OCI-LY1 (cell line): ENCODE data around the gene TBC1D14.

ENCODE experiments used
- CTCF ChIP-seq: fragments of 200-600 bp; sonication (generic), shearing (Covaris generic); IDR thresholded peaks from 2 replicates; pipeline ENCODE4 v1.5.1; 2017; ENCODE audit warnings: mild to moderate bottlenecking, antibody characterized with exemption, low read length, moderate library complexity, mixed read lengths
- EZH2 ChIP-seq: fragments of 200-600 bp; sonication (generic), shearing (Covaris generic); IDR thresholded peaks from 2 replicates; pipeline ENCODE4 v1.8.0; 2017; ENCODE audit warnings: borderline replicate concordance, mixed run types, mild to moderate bottlenecking, antibody characterized with exemption, low read length, moderate library complexity, mixed read lengths

GRCh38 chr4:6925357-6925836 lies 15.8 kb downstream of the TBC1D14 start:
- no peak for TF ChIP-seq CTCF
- TF ChIP-seq EZH2, result no peak
